HepG2 (cell line): ENCODE measurements around the gene NTN5. TPM values are rescaled to one million over a fixed set of nuclear protein-coding genes. Genes with fewer than 3 reads are reported as not detected.

Experiments used
- AGO2 ChIP-seq: fragments of 200-400 bp; formaldehyde crosslinking; optimal IDR thresholded peaks from 2 replicates; pipeline ENCODE3; 2017; ENCODE audit warnings: mild to moderate bottlenecking, low read depth, low read length, moderate library complexity
- ARID2 ChIP-seq: sonication (generic); formaldehyde crosslinking; IDR thresholded peaks from 2 replicates; pipeline ENCODE4 v1.8.1; 2022; ENCODE audit warnings: mild to moderate bottlenecking, missing genetic modification reagents, borderline replicate concordance
- BRF2 ChIP-seq: sonication (generic); formaldehyde crosslinking; IDR thresholded peaks from 2 replicates; pipeline ENCODE4 v1.8.1; 2022; ENCODE audit warnings: mild to moderate bottlenecking, missing genetic modification reagents
- CENPT ChIP-seq: sonication (generic); formaldehyde crosslinking; IDR thresholded peaks from 2 replicates; pipeline ENCODE4 v1.8.0; 2022; ENCODE audit warnings: low read depth, mild to moderate bottlenecking, moderate library complexity, missing genetic modification reagents
- ETV5 ChIP-seq: IDR thresholded peaks from 2 replicates; pipeline ENCODE4 v1.6.1; 2018; ENCODE audit warnings: missing biosample characterization, missing genetic modification reagents, inconsistent platforms, borderline replicate concordance
- MEIS2 ChIP-seq: sonication (generic); formaldehyde crosslinking; IDR thresholded peaks from 2 replicates; pipeline ENCODE4 v1.9.0; 2021; ENCODE audit warnings: mild to moderate bottlenecking, missing genetic modification reagents
- NFATC3 ChIP-seq: sonication (generic); formaldehyde crosslinking; IDR thresholded peaks from 2 replicates; pipeline ENCODE4 v1.5.1; 2020; ENCODE audit warnings: mild to moderate bottlenecking, missing genetic modification reagents
- PITX1 ChIP-seq: sonication (generic); formaldehyde crosslinking; IDR thresholded peaks from 2 replicates; pipeline ENCODE4 v1.5.1; 2020; ENCODE audit warnings: mild to moderate bottlenecking, missing genetic modification reagents
- SNAPC2 ChIP-seq: sonication (generic); formaldehyde crosslinking; IDR thresholded peaks from 2 replicates; pipeline ENCODE4 v1.8.1; 2022; ENCODE audit warnings: mild to moderate bottlenecking, missing genetic modification reagents
- SPEN ChIP-seq: sonication (generic); formaldehyde crosslinking; IDR thresholded peaks from 2 replicates; pipeline ENCODE4 v1.5.1; 2020; ENCODE audit warnings: low read depth, mild to moderate bottlenecking, missing genetic modification reagents
- SRSF4 ChIP-seq: fragments of 200-400 bp; formaldehyde crosslinking; IDR thresholded peaks from one replicate; pipeline ENCODE4 v1.6.1; 2018; ENCODE audit warnings: mild to moderate bottlenecking, low read depth, low read length, moderate library complexity; ENCODE audit not compliant: poor library complexity, severe bottlenecking
- STAG1 ChIP-seq: sonication (generic); formaldehyde crosslinking; IDR thresholded peaks from 2 replicates; pipeline ENCODE4 v1.4.0; 2020; ENCODE audit warnings: missing genetic modification reagents
- TRIM22 ChIP-seq: fragments of 450-650 bp; IDR thresholded peaks from 2 replicates; pipeline ENCODE4 v1.6.1; 2017
- ZFP1 ChIP-seq: IDR thresholded peaks from 2 replicates; pipeline ENCODE4 v1.6.1; 2016
- ZKSCAN1 ChIP-seq: fragments of 150-350 bp; IDR thresholded peaks from 2 replicates; pipeline ENCODE4 v1.6.1; 2014; ENCODE audit warnings: low read length
- ZNF124 ChIP-seq: sonication (generic); formaldehyde crosslinking; IDR thresholded peaks from 2 replicates; pipeline ENCODE4 v1.4.0; 2020; ENCODE audit warnings: missing genetic modification reagents
- ZNF572 ChIP-seq: sonication (generic); formaldehyde crosslinking; IDR thresholded peaks from 2 replicates; pipeline ENCODE4 v1.5.1; 2020; ENCODE audit warnings: mild to moderate bottlenecking, missing genetic modification reagents
- ZNF615 ChIP-seq: sonication (generic); formaldehyde crosslinking; IDR thresholded peaks from 2 replicates; pipeline ENCODE4 v1.5.0; 2020; ENCODE audit warnings: mild to moderate bottlenecking, missing genetic modification reagents, borderline replicate concordance
- ZNF747 ChIP-seq: sonication (generic); formaldehyde crosslinking; IDR thresholded peaks from 2 replicates; pipeline ENCODE4 v1.8.1; 2023; ENCODE audit warnings: missing genetic modification reagents, mild to moderate bottlenecking, borderline replicate concordance
- ZNF749 ChIP-seq: sonication (generic); formaldehyde crosslinking; IDR thresholded peaks from 2 replicates; pipeline ENCODE4 v1.8.0; 2022; ENCODE audit warnings: mild to moderate bottlenecking, missing genetic modification reagents, moderate library complexity, borderline replicate concordance
- ZNF83 ChIP-seq: sonication (generic); formaldehyde crosslinking; IDR thresholded peaks from 2 replicates; pipeline ENCODE4 v1.4.0; 2020; ENCODE audit warnings: missing genetic modification reagents, mild to moderate bottlenecking, borderline replicate concordance
- ZNF891 ChIP-seq: sonication (generic); formaldehyde crosslinking; IDR thresholded peaks from 2 replicates; pipeline ENCODE4 v1.5.0; 2020; ENCODE audit warnings: mild to moderate bottlenecking, missing genetic modification reagents
- ZXDC ChIP-seq: sonication (generic); formaldehyde crosslinking; IDR thresholded peaks from 2 replicates; pipeline ENCODE4 v1.5.0; 2020; ENCODE audit warnings: mild to moderate bottlenecking, missing genetic modification reagents
- polyA plus RNA-seq, 8 experiments: library from polyadenylated mRNA; depleted of rRNA in 3 of 8; stranded (reverse) in 7 of 8; unstranded in 1 of 8; fragments of >200 nt; fragmentation: Illumina TruSeq in 4 of 8; extraction: Trizol in 4 of 8; gene quantifications; 2 replicates each; pipeline versions ENCODE4 v1.2.1 to v1.2.3, GENCODE V29; 2011 to 2016; ENCODE audit warnings: low read depth in 4 of 8, missing spikeins in 1 of 8, mixed read lengths in 1 of 8; ENCODE audit not compliant: insufficient read depth in 1 of 8
- total RNA-seq, 5 experiments: library from RNA; depleted of rRNA; stranded (reverse); fragments of >200 nt; fragmentation: Illumina TruSeq; extraction: Trizol; gene quantifications; 2 replicates each; pipeline ENCODE4 v1.2.3, GENCODE V29; 2016; ENCODE audit warnings: low read depth in 1 of 5

The NTN5 gene
- total and polyA plus RNA-seq, 2 of the 13 experiments (the other 11 are each of a cell fraction or from before 2014, with no cell fraction given) = 0.05 TPM; not detected in 1

- TF ChIP-seq SNAPC2 (CRISPR knock-in tag) (no peak), TRIM22 (no peak), ZNF615 (CRISPR knock-in tag) (no peak; the same call in 1 of the 2 replicates), PITX1 (peak; percentile 92; the same call in 1 of the 2 replicates), MEIS2 (peak; percentile 56; the same call in 1 of the 2 replicates), ETV5 (CRISPR knock-in tag) (peak; percentile 93), ZKSCAN1 (0 out of 2 replicates have a peak, but pooled peaks have one; percentile 49), ARID2 (CRISPR knock-in tag) (no peak), BRF2 (peak; percentile 78; the same call in 1 of the 2 replicates), STAG1 (0 out of 2 replicates have a peak, but pooled peaks have one; percentile 7), ZNF749 (peak; percentile 84; the same call in 1 of the 2 replicates), ZNF747 (peak; percentile 98), ZNF572 (CRISPR knock-in tag) (0 out of 2 replicates have a peak, but pooled peaks have one; percentile 34), NFATC3 (CRISPR knock-in tag) (peak; percentile 87; the same call in 1 of the 2 replicates), ZNF124 (CRISPR knock-in tag) (peak; percentile 86; the same call in 1 of the 2 replicates), SPEN (CRISPR knock-in tag) (peak; percentile 100), ZFP1 (CRISPR knock-in tag) (peak; percentile 94), ZXDC (peak; percentile 91), CENPT (CRISPR knock-in tag) (0 out of 2 replicates have a peak, but pooled peaks have one; percentile 47), AGO2 (peak; percentile 80), SRSF4 (no peak), ZNF891 (CRISPR knock-in tag) (peak; percentile 75), ZNF83 (CRISPR knock-in tag) (no peak)
Observed at GRCh38 chr19:48618916-48619691, 53.7 kb downstream of the NTN5 start, which contains the start of the genes RPL18 and SPHK2 (continued).
